GM04503 (cell line): ENCODE measurements around the gene TLNRD1.
A peak's percentile ranks its signal among the peaks of the same experiment; 100 is the strongest.

ENCODE experiments used
- DNase-seq: peaks from one replicate; pipeline ENCODE4 v3.0.0-alpha.2; 2012; ENCODE audit warnings: low read depth

TLNRD1 gene

DNA sequence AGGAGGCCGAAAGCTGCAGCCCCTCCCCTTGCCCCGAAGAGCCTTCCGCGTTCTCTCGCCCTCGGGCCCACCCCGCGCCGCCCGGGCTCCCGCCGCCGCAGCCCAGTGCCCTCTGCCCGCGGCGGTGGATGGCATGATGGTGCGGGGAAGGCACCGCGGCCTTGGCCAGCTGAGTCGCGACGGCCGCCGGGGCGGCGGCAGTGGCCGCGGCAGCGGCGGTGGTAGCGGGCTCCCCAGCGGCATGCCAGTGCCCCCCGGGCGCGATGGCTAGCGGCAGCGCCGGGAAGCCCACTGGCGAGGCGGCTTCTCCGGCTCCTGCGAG, 1.2 kb downstream of the TLNRD1 start:
- DNase-seq: no peak

- DNase-seq: no peak
Observed at GRCh38 chr15:81002331-81003096, 1.8 kb downstream of the TLNRD1 start.

DNA sequence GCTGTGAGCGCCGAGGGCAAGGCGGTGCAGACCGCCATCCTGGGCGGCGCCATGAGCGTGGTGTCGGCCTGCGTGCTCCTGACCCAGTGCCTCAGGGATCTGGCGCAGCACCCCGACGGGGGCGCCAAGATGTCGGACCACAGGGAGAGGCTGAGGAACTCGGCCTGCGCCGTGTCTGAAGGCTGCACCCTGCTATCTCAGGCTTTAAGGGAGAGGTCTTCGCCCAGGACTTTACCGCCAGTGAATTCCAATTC, 2.3 kb downstream of the TLNRD1 start:
- no peak for DNase-seq

DNA sequence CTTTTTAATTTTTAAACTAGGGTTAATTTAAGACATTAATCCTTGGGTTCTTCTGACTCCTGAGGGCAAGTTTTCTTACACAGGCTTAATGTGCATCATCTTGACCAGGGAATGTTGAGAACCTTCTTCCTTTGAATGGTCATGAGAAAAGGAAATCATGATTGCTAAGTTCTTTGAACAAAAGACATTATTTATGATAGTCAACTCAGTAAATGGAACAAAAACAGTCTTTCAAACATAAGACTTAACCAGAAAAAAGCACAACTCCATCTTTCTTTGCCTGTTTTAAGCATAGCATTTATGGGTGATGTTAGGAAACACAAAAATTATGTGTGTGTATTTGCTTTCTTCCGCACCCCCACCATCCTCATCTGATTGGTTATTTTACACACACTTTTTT, 5.4 kb downstream of the TLNRD1 start:
- no peak for DNase-seq

DNA sequence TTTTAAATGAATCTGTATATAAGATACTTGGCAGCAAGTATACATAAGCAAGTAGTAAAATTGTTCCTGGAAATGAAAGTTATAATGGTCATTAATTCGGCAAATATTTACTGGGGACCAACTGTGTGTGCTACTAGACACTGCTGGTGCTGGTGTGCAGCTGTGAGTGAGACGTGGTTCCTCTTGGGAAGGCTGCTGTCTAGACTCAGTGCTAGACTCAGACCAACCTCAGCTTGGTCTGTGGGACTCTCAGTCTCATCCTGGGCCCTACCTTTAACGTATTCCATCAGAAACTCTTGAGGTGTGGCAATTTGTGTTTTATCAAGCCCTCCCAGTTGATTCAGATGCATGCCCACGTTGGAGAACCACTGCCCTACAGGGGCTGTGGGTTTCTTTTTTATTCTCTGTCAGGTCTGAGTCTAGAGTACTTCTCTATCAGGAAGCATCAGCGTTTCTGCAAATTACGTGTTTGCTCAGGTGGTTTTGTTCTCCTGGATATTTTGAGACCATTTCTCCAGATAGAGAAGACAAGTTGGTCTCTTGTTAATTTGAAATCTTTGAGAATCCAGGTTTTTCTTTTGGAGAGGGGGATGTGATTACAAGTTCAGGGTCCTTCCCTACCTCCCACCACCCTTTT, 6.8 kb downstream of the TLNRD1 start:
- no peak for DNase-seq

GRCh38 chr15:81008312-81008711, 7.6 kb downstream of the TLNRD1 start:
- no peak for DNase-seq

DNA sequence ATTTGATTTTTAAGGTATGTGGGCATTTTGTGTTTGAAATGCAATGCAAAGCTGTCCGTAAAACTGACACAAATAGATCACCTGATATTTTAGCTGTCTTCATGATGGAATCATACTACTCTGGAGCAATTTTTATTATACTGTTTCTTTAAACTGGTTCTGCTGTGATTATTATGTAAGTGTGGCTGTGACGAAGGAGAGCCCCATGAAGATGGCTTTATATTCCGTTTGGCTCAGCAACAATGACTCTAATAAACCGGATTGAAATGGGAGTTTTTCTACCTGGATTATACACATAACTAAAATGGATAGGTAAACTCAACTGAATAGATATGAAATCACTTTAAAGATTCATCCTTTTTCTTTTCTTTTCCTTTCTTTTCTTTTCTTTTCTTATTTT, 9.4 kb downstream of the TLNRD1 start:
- DNase-seq: no peak

DNA sequence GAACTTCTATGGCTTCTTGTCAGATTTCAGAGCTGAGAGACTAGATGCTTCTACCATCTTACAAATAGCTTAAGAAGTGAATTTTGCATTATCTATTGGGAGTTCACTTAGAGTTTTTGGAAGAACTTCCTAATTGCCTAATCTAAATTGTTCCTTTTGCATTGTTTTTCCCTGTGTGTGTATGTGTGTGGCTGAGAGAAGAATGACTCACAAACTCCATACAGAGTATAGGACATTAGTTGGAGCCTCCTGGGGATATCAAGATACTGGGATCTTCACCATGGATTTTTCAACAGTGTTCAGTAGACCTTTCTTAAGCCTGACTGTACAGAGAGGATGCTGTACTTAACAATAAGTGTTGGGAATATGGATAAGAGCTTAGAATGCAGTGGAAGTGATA, 10.9 kb downstream of the TLNRD1 start:
- no peak for DNase-seq

DNA sequence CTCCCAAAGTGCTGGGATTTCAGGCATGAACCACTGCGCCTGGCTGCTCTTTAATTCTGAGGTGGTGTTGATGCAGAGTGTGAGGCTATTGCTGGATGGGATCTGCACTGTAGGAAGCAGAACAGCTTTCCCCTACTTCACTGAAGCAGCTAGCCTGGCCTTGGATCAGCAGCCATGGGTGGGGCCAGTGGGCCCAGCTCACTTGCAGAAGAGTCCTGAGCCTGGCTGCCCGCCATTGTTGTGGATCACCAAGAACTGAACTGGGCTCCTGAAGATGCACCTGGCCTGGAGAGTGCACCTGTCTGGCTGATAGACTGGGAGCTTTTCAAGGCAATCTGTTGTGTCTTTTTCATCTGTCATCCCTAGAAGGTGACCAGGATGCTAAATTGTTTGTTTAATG, 11.9 kb downstream of the TLNRD1 start:
- DNase-seq: no peak

DNA sequence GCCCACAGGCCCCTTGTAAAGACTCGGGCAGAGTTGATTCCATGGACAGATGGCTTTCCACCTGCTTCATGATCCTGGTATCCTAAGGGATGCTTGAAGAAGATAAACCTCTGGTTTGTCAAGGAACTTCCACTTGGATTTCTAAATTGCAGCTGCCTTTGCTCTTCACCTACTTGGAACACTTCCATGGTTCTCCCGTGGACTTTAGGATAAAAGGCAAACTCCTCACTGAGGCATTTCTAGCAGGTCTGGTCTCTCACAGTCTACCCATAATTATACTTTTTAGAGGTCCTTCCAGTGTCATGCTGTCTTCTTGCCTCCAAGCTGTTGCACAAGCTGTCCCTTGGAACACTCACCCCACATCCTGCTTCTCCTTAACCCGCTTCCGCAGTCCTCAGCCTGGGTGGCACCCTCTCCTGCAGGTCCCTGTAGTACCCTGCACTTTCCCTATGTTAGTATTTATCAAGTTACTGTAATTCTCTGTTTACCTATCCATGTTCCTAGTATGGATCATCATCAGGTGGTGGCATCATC, 12.7 kb downstream of the TLNRD1 start:
- no peak for DNase-seq

DNA sequence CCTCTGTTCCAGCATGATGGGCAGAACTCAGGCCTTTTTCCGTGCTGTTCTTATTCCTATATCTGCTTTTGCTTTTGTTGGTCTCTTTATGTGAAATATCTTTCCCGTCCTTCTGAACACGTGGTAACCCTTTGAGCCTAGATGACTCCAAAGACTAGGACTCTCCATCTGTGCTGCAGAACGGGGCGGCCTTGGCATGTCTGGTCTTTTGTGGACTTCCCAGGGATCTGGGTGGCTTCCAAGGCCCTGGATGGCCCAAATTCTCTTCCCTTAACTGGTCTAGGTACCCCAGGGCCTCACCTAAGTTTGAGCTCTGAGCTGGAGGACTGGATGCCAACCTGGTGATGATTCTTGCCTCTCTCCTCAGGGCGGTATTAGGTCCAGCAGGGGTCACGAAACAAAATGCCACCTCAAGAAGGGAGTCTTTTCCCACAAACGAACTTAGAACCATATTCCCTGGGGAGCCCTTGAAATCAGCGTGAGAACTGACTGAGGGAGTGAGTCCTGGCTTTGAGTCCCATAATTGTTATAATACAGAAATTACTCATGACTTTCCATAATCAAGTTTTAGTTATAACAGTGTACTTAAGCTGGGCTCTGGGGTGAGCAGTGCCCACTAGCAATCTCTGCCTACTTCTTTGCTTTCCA, 13.8 kb downstream of the TLNRD1 start:
- DNase-seq: no peak

- DNase-seq: no peak
Observed at GRCh38 chr15:81015621-81016488, 15.1 kb downstream of the TLNRD1 start.

DNA sequence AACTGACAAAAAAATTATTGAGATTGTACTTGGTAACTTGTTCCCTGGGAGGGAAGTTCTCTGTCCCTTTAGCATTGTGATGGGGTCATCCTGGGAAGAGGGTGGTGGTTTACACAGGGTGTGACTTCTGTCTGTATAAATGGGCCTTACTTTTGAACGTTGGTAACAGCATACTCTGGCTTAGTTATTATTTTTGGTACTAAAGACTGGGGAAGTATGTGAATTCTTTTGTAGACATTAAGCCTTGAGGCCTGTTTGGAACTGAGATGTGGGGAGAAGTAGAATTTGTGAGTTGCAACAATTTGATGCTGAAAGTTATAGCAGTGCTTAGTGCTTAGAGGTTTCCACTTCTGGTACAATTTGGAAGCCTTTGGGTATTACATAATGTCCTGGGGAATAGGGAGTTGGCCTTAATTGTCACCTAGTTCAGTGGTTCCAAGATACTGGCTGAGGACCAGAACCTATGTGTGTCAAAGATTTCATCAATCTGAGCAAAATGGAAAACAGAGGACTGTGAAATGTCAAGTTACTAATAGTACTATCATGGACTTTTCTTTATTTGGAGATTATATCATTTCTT, 15.9 kb downstream of the TLNRD1 start:
- DNase-seq: no peak

DNA sequence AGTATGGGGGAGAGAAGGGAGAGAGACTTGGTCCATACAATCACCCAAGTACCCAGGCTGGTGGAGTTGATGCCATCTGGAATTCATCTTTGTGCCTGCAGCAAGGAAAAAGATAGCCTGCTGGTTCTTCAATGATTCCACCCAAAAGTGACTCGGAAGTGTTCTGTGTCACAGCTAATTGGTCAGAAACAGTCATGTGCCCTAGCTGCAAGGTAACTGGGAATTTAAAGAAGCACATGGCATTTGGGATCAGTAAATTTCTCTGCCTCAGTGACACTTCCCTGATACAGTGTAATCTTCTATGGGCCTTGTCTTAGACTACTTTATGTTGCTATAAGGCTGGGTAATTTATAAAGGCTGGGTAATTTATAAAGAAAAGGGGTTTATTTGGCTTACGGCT, 17.5 kb downstream of the TLNRD1 start:
- no peak for DNase-seq

DNA sequence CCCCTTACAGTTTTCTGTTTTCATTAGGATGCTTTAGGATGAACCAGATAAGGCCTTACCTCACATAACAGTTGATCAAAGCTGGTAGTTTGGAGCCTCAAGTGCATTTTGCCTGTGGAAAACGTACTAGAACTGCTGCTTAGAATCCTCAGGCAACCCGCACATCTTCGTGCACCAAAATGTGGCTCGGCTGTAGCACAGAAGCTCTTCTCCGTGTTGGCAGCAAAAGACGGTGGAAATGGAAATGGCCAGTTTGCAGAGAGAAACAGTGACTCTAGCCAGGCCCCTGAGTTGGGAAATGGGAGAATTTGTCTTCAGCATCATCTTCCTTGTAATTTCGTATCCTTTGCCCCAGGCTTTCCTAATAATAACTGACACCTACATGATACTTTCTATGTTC, 20.6 kb downstream of the TLNRD1 start:
- no peak for DNase-seq

GRCh38 chr15:81023483-81024264, 23.0 kb downstream of the TLNRD1 start:
- DNase-seq: peak; percentile 59

GRCh38 chr15:81024265-81024872, 23.6 kb downstream of the TLNRD1 start:
- no peak for DNase-seq

GRCh38 chr15:81024936-81025335, 24.2 kb downstream of the TLNRD1 start:
- DNase-seq: no peak

DNA sequence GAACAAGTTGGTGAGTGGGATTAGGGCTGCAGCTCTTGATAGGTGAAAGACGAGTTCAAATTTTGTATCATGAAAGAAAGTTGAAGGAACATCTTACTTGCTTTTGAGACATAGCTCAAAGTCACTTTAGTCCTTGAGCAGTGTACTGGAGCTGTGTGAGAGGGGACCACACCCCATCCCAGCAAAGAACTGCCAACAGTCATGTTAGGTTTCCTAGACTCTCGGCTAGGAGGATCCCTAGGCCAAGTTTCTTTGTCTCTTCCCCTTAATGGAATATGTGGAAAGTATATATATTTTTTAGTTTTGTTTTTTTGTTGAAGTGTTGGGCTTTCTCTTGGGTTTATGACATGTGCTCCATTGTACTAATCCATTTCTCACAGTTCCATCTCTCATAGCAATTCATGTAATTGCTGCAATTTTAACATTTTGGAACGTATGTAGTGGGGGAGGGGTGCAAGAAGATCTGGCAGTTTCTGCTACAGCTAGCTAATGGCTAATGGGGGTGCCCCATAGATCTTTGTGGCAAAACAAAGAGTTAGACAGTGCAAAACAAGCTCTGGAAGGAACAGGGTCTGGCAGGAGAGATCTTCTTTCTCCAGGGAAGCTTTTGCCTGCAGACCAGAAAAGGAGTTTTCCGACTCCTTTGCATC, 25.1 kb downstream of the TLNRD1 start:
- no peak for DNase-seq

- peak; percentile 20 for DNase-seq
Observed at GRCh38 chr15:81026836-81027599, 26.3 kb downstream of the TLNRD1 start.
